ENCODE measurements around the gene ATAD3A. TPM values are rescaled to one million over a fixed set of nuclear protein-coding genes. Genes with fewer than 3 reads are reported as not detected.
"Not testable (repeated sequence)": the region's sequence is repeated elsewhere in the genome, so short reads cannot be mapped to it uniquely, and the experiment has no call there.

ATAD3A gene
- total and polyA plus RNA-seq, 2 of the 4 experiments (the other 2 are of a cell fraction): 27.2 to 34.0 TPM

DNA sequence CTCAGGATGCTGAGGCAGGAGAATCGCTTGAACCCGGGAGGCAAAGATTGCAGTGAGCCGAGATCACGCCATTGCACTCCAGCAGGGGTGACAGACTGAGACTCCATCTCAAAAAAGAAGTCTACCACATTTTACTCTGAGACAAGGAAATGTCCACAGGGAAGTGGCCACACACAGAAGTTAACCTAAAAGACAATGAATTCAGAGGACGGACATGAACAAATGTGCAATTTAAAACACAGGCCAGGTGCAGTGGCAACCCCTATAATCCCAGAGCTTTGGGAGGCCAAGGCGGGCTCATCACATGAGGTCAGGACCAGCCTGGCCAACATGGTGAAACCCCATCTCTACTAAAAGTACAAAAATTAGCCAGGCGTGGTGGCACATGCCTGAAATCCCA lies 45.7 kb downstream of the ATAD3A start:
- H3K23ac ChIP-seq (ENCODE audit: low read depth, low read length); H2BK20ac ChIP-seq (ENCODE audit: low read depth, low read length); DNase-seq; H3K4me2 ChIP-seq (ENCODE audit: low read depth, low read length); H2AK9ac ChIP-seq (replicated peaks; ENCODE audit: low read depth, low read length, poor library complexity); BruUV-seq (replicated peaks); H3K4ac ChIP-seq (ENCODE audit: low read depth, low read length); H3K9me3 ChIP-seq (ENCODE audit: control insufficient read depth, insufficient read depth, low read length); H3K4me1 ChIP-seq (ENCODE audit: control insufficient read depth, insufficient read depth, low read length); H2BK5ac ChIP-seq (ENCODE audit: low read depth, low read length, poor library complexity, severe bottlenecking); intact Hi-C loops (cut with micrococcal nuclease); H4K91ac ChIP-seq (ENCODE audit: insufficient read depth, low read depth, low read length); H4K8ac ChIP-seq (ENCODE audit: low read depth in 2 of 2, low read length in 2 of 2); POLR2A ChIA-PET (ENCODE audit: unreplicated experiment); H2BK15ac ChIP-seq (ENCODE audit: low read depth, low read length); H3K18ac ChIP-seq (ENCODE audit: low read depth, low read length); H2AK5ac ChIP-seq (ENCODE audit: low read depth, low read length); ATAC-seq (ENCODE audit: low read depth); H3K4me3 ChIP-seq (ENCODE audit: insufficient read depth, low read depth, low read length); H3K56ac ChIP-seq (ENCODE audit: extremely low read depth, insufficient read depth, low read length); H3K9ac ChIP-seq (ENCODE audit: low read depth, low read length); H3K27ac ChIP-seq (ENCODE audit: insufficient read depth, low read length); H2BK120ac ChIP-seq (ENCODE audit: low read depth, low read length); H2AFZ ChIP-seq (replicated peaks; ENCODE audit: low read length, poor library complexity); CTCF ChIA-PET; H3K14ac ChIP-seq (replicated peaks; ENCODE audit: low read depth, low read length); dilution Hi-C loops (cut with HindIII; ENCODE audit: low sequenced_read_pairs, unreplicated experiment); in situ Hi-C loops (cut with MboI; ENCODE audit: low sequenced_read_pairs); H3K27me3 ChIP-seq (ENCODE audit: control insufficient read depth, insufficient read depth, low read length); H4K5ac ChIP-seq (ENCODE audit: low read depth, low read length): not testable (repeated sequence)
- Histone ChIP-seq H3K79me1 (ENCODE audit: low read depth in 1 of 2, low read length in 2 of 2) (peaks cover 9 to 71% of the 10 kb centered on the region in 2 experiments), H3K36me3 (ENCODE audit: control insufficient read depth, insufficient read depth, low read length) (peaks cover 30% of the 10 kb centered on the region), H4K20me1 (ENCODE audit: insufficient read depth, low read length) (peaks cover 41% of the 10 kb centered on the region), H3K9me1 (ENCODE audit: insufficient read depth, low read length) (peaks cover 13% of the 10 kb centered on the region)
- 93% methylated on average over 3 of the region's 7 CpGs; no CpG with 5 or more reads in 1 of the 2 experiments for WGBS, 2 experiments (ENCODE audit: extremely low coverage in 2 of 2, insufficient read length in 1 of 2)

Measured in IMR-90 (cell line).